D721Med (cell line): ENCODE measurements around the gene APOL5.
"Not testable (repeated sequence)": the region's sequence is repeated elsewhere in the genome, so short reads cannot be mapped to it uniquely, and the experiment has no call there.

Experiments
- DNase-seq: peaks from one replicate; pipeline ENCODE4 v3.0.0; 2011; ENCODE audit warnings: low spot score; ENCODE audit not compliant: insufficient read length
- FAIRE-seq: peaks from 2 replicates; lab custom pipeline; 2011; peaks lifted over from hg19 to GRCh38; lab: Jason Lieb, UNC
- CTCF ChIP-seq: IDR thresholded peaks from 2 replicates; pipeline ENCODE4 v1.5.1; 2012; ENCODE audit warnings: mild to moderate bottlenecking, control low read depth; ENCODE audit not compliant: insufficient read depth; ENCODE audit errors: missing control alignments

The APOL5 gene

GRCh38 chr22:35733791-35734516, 16.3 kb downstream of the APOL5 start:
- FAIRE-seq (no peak), DNase-seq (no peak)
- TF ChIP-seq CTCF = no peak

GRCh38 chr22:35734517-35734827, 16.8 kb downstream of the APOL5 start:
- no peak for FAIRE-seq
- no peak for DNase-seq
- TF ChIP-seq CTCF = no peak

GRCh38 chr22:35735542-35735941, 17.9 kb downstream of the APOL5 start:
- TF ChIP-seq CTCF = no peak
- FAIRE-seq (no peak), DNase-seq (no peak)

- no peak for FAIRE-seq
- DNase-seq = no peak
- no peak for TF ChIP-seq CTCF
Observed at GRCh38 chr22:35736166-35736565, 18.5 kb downstream of the APOL5 start.

GRCh38 chr22:35736701-35737100, 19.0 kb downstream of the APOL5 start:
- DNase-seq (no peak), FAIRE-seq (no peak)
- TF ChIP-seq CTCF = no peak

GRCh38 chr22:35737886-35738285, 20.2 kb downstream of the APOL5 start:
- FAIRE-seq = not testable (repeated sequence)

GRCh38 chr22:35739076-35739930, 21.6 kb downstream of the APOL5 start:
- TF ChIP-seq CTCF = no peak
- no peak for FAIRE-seq

More at GRCh38 chr22:35737886-35738285, 20.2 kb downstream of the APOL5 start:
- not testable (repeated sequence) for DNase-seq

More at GRCh38 chr22:35739076-35739930, 21.6 kb downstream of the APOL5 start:
- no peak for DNase-seq
